NCI-H1092 treated with DMSO at 0.1 percent for 48 hours (cell line): Measurements from ENCODE around the gene SEMA6A.
A peak's percentile ranks its signal among the peaks of the same experiment; 100 is the strongest.

ENCODE experiments used
- DNase-seq: peaks from one replicate; lab custom pipeline; 2025; lab: John Stamatoyannopoulos, UW

Gene SEMA6A

GRCh38 chr5:116522356-116523136 lies 52.1 kb downstream of the SEMA6A start:
- DNase-seq, result no peak

- DNase-seq, result no peak
Observed at GRCh38 chr5:116521173-116521872, 53.3 kb downstream of the SEMA6A start.

GRCh38 chr5:116520771-116521170 lies 53.9 kb downstream of the SEMA6A start:
- no peak for DNase-seq

- DNase-seq, result no peak
Observed at GRCh38 chr5:116518423-116518822, 56.2 kb downstream of the SEMA6A start.

GRCh38 chr5:116517488-116517887 lies 57.1 kb downstream of the SEMA6A start:
- no peak for DNase-seq

GRCh38 chr5:116516021-116516420 lies 58.6 kb downstream of the SEMA6A start:
- no peak for DNase-seq

- no peak for DNase-seq
Observed at GRCh38 chr5:116514421-116514970, 60.1 kb downstream of the SEMA6A start.

- DNase-seq, result no peak
Observed at GRCh38 chr5:116510517-116510916, 64.1 kb downstream of the SEMA6A start.

- no peak for DNase-seq
Observed at GRCh38 chr5:116509483-116510244, 65.0 kb downstream of the SEMA6A start.

GRCh38 chr5:116508835-116509234 lies 65.8 kb downstream of the SEMA6A start:
- DNase-seq, result no peak

GRCh38 chr5:116507941-116508655 lies 66.5 kb downstream of the SEMA6A start:
- no peak for DNase-seq

GRCh38 chr5:116507051-116507537 lies 67.5 kb downstream of the SEMA6A start:
- no peak for DNase-seq

- no peak for DNase-seq
Observed at GRCh38 chr5:116506488-116506887, 68.1 kb downstream of the SEMA6A start.

- DNase-seq, result no peak
Observed at GRCh38 chr5:116504593-116505166, 69.9 kb downstream of the SEMA6A start.

GRCh38 chr5:116502616-116503015 lies 72.0 kb downstream of the SEMA6A start:
- no peak for DNase-seq

- DNase-seq, result no peak
Observed at GRCh38 chr5:116502138-116502537, 72.5 kb downstream of the SEMA6A start.

GRCh38 chr5:116498503-116499048 lies 76.0 kb downstream of the SEMA6A start:
- no peak for DNase-seq

GRCh38 chr5:116497631-116498030 lies 77.0 kb downstream of the SEMA6A start:
- no peak for DNase-seq

- DNase-seq, result peak; percentile 8
Observed at GRCh38 chr5:116495786-116496357, 78.8 kb downstream of the SEMA6A start.

GRCh38 chr5:116494784-116495450 lies 79.7 kb downstream of the SEMA6A start:
- DNase-seq, result peak; percentile 26
